Stomach smooth muscle (tissue), 2 donors: Measurements from ENCODE around the gene KCNJ10.

ENCODE experiments used
- H3K27ac ChIP-seq: one replicate; pipeline ENCODE4 v1.7.0; 2013; ENCODE audit warnings: mild to moderate bottlenecking, low read length, inconsistent platforms
- H3K27me3 ChIP-seq, 2 donors: one replicate each; pipeline ENCODE4 v1.7.0; 2013; ENCODE audit warnings: low read length in 2 of 2; ENCODE audit not compliant: insufficient read depth in 2 of 2, control insufficient read depth in 1 of 2
- H3K36me3 ChIP-seq, 2 donors: one replicate each; pipeline ENCODE4 v1.7.0; 2013; ENCODE audit warnings: low read length in 2 of 2; ENCODE audit not compliant: control insufficient read depth in 2 of 2, insufficient read depth in 2 of 2
- H3K4me1 ChIP-seq: one replicate; pipeline ENCODE4 v1.7.0; 2013; ENCODE audit warnings: low read length; ENCODE audit not compliant: control insufficient read depth, insufficient read depth
- H3K4me3 ChIP-seq, 2 donors: one replicate each; pipeline ENCODE4 v1.7.0; 2013; ENCODE audit warnings: low read length in 2 of 2
- H3K9ac ChIP-seq, 2 donors: one replicate each; pipeline ENCODE4 v1.7.0; 2013; ENCODE audit warnings: low read length in 2 of 2, mild to moderate bottlenecking in 1 of 2
- H3K9me3 ChIP-seq, 2 donors: one replicate each; pipeline ENCODE4 v1.7.0; 2013; ENCODE audit warnings: low read length in 2 of 2; ENCODE audit not compliant: control insufficient read depth in 2 of 2
- donor health status: healthy.
- donor health status: Pancreatic carcinoma.

The KCNJ10 gene

GRCh38 chr1:160070243-160071163 is 543 bp upstream of the KCNJ10 start:
- peaks cover 10% of the 10 kb centered on the region for H3K4me1 ChIP-seq
- H3K27ac ChIP-seq: no peak overlapping the region
- peak overlapping the region; percentile 62 to 83 for H3K4me3 ChIP-seq
- H3K36me3 ChIP-seq: no peaks in the 10 kb centered on the region
- peak overlapping the region; percentile 35 to 55 for H3K9ac ChIP-seq
- peaks cover 9 to 14% of the 10 kb centered on the region in 2 donors for H3K27me3 ChIP-seq
- H3K9me3 ChIP-seq: no peaks in the 10 kb centered on the region

- Histone ChIP-seq H3K27me3 (peaks cover 5 to 10% of the 10 kb centered on the region in 2 donors), H3K9ac (no peak overlapping the region), H3K4me3 (no peak overlapping the region), H3K4me1 (peaks cover 10% of the 10 kb centered on the region), H3K9me3 (no peaks in the 10 kb centered on the region), H3K36me3 (no peaks in the 10 kb centered on the region), H3K27ac (no peak overlapping the region)
Measured at GRCh38 chr1:160068225-160068624, 1.7 kb downstream of the KCNJ10 start.

GRCh38 chr1:160066829-160067745 is 2.9 kb downstream of the KCNJ10 start:
- H3K4me1 ChIP-seq: peaks cover 10% of the 10 kb centered on the region
- no peak overlapping the region for H3K9ac ChIP-seq
- no peak overlapping the region for H3K4me3 ChIP-seq
- no peaks in the 10 kb centered on the region for H3K9me3 ChIP-seq
- no peaks in the 10 kb centered on the region for H3K36me3 ChIP-seq
- no peak overlapping the region for H3K27ac ChIP-seq
- peaks cover 10% of the 10 kb centered on the region in 2 donors for H3K27me3 ChIP-seq

- Histone ChIP-seq H3K4me3 (no peak overlapping the region), H3K27me3 (peaks cover 12 to 17% of the 10 kb centered on the region in 2 donors), H3K9me3 (no peaks in the 10 kb centered on the region), H3K27ac (no peak overlapping the region), H3K36me3 (no peaks in the 10 kb centered on the region), H3K9ac (no peak overlapping the region), H3K4me1 (peaks cover 3% of the 10 kb centered on the region)
Measured at GRCh38 chr1:160064746-160065145, 5.2 kb downstream of the KCNJ10 start.

GRCh38 chr1:160064164-160064563 is 5.8 kb downstream of the KCNJ10 start:
- H3K27me3 ChIP-seq: peaks cover 12 to 15% of the 10 kb centered on the region in 2 donors
- no peak overlapping the region for H3K27ac ChIP-seq
- H3K9ac ChIP-seq: no peak overlapping the region
- H3K4me3 ChIP-seq: no peak overlapping the region
- no peaks in the 10 kb centered on the region for H3K9me3 ChIP-seq
- no peaks in the 10 kb centered on the region for H3K36me3 ChIP-seq
- H3K4me1 ChIP-seq: no peaks in the 10 kb centered on the region

- H3K9me3 ChIP-seq: no peaks in the 10 kb centered on the region
- no peaks in the 10 kb centered on the region for H3K36me3 ChIP-seq
- H3K4me3 ChIP-seq: no peak overlapping the region
- H3K27ac ChIP-seq: no peak overlapping the region
- H3K27me3 ChIP-seq: peaks cover 8 to 13% of the 10 kb centered on the region in 2 donors
- no peaks in the 10 kb centered on the region for H3K4me1 ChIP-seq
- H3K9ac ChIP-seq: no peak overlapping the region
Measured at GRCh38 chr1:160063176-160063575, 6.8 kb downstream of the KCNJ10 start.

DNA sequence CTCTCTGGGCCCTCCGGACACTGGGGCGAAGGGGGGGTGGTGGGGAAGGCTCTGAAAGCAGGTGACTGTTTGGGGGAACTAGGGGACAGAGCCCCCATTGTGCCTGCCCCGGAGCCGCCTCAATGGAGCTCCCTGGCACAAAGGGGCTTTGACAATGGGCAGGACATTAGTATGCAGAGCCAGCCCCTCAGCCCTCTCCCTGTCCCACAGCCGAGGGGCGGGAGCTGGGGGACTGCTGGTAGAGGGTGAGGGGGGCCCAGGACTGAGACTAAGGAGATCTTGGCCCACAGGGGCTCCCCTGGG is 7.8 kb downstream of the KCNJ10 start:
- Histone ChIP-seq H3K9me3 (no peaks in the 10 kb centered on the region), H3K9ac (no peak overlapping the region), H3K27ac (no peak overlapping the region), H3K4me1 (no peaks in the 10 kb centered on the region), H3K27me3 (peaks cover 8 to 13% of the 10 kb centered on the region in 2 donors), H3K4me3 (no peak overlapping the region), H3K36me3 (no peaks in the 10 kb centered on the region)

GRCh38 chr1:160061369-160062229 is 8.4 kb downstream of the KCNJ10 start:
- H3K27ac ChIP-seq: no peak overlapping the region
- H3K9me3 ChIP-seq: no peaks in the 10 kb centered on the region
- no peak overlapping the region for H3K9ac ChIP-seq
- no peak overlapping the region for H3K4me3 ChIP-seq
- H3K27me3 ChIP-seq: peaks cover 8 to 15% of the 10 kb centered on the region in 2 donors
- no peaks in the 10 kb centered on the region for H3K4me1 ChIP-seq
- no peaks in the 10 kb centered on the region for H3K36me3 ChIP-seq

GRCh38 chr1:160058087-160058486 is 11.9 kb downstream of the KCNJ10 start:
- no peak overlapping the region for H3K9ac ChIP-seq
- no peak overlapping the region for H3K4me3 ChIP-seq
- no peak overlapping the region for H3K27ac ChIP-seq
- no peaks in the 10 kb centered on the region for H3K4me1 ChIP-seq
- H3K27me3 ChIP-seq: peaks cover 10 to 17% of the 10 kb centered on the region in 2 donors
- no peaks in the 10 kb centered on the region for H3K36me3 ChIP-seq
- no peaks in the 10 kb centered on the region for H3K9me3 ChIP-seq

- Histone ChIP-seq H3K9ac (no peak overlapping the region), H3K4me3 (no peak overlapping the region), H3K27me3 (peaks cover 10 to 15% of the 10 kb centered on the region in 2 donors), H3K27ac (no peak overlapping the region), H3K4me1 (no peaks in the 10 kb centered on the region), H3K36me3 (no peaks in the 10 kb centered on the region), H3K9me3 (no peaks in the 10 kb centered on the region)
Measured at GRCh38 chr1:160056648-160057169, 13.3 kb downstream of the KCNJ10 start.
